GM18498 (cell line): ENCODE results near the gene CD300LG.
"Not testable (repeated sequence)": the region's sequence is repeated elsewhere in the genome, so short reads cannot be mapped to it uniquely, and the experiment has no call there.

Experiments
- ATAC-seq: cut with Tn5 transposase; IDR thresholded peaks from one replicate; pipeline ENCODE4 v1.9.1; 2021; ENCODE audit warnings: mild to moderate bottlenecking, moderate library complexity; ENCODE audit not compliant: unreplicated experiment

The CD300LG gene

GRCh38 chr17:43877451-43878155 is 30.6 kb downstream of the CD300LG start:
- ATAC-seq: no peak

- no peak for ATAC-seq
These were observed 31.5 kb downstream of the CD300LG start for GRCh38 chr17:43878260-43879175.

GRCh38 chr17:43879723-43880419 is 32.9 kb downstream of the CD300LG start:
- no peak for ATAC-seq

- ATAC-seq: no peak
These were observed 33.5 kb downstream of the CD300LG start for GRCh38 chr17:43880420-43880991.

- ATAC-seq: no peak
These were observed 34.2 kb downstream of the CD300LG start for GRCh38 chr17:43881181-43881580.

- no peak for ATAC-seq
These were observed 35.0 kb downstream of the CD300LG start for GRCh38 chr17:43881758-43882505.

GRCh38 chr17:43882761-43883415 is 35.9 kb downstream of the CD300LG start:
- ATAC-seq: no peak

- ATAC-seq: no peak
These were observed 41.6 kb downstream of the CD300LG start for GRCh38 chr17:43888548-43888947.

- no peak for ATAC-seq
These were observed 43.3 kb downstream of the CD300LG start for GRCh38 chr17:43890240-43890639.

- ATAC-seq: no peak
These were observed 45.1 kb downstream of the CD300LG start for GRCh38 chr17:43891851-43892646.

GRCh38 chr17:43892647-43892952 is 45.6 kb downstream of the CD300LG start:
- ATAC-seq: no peak

GRCh38 chr17:43894494-43894893 is 47.5 kb downstream of the CD300LG start:
- not testable (repeated sequence) for ATAC-seq

GRCh38 chr17:43897831-43898230 is 50.9 kb downstream of the CD300LG start:
- no peak for ATAC-seq

- no peak for ATAC-seq
These were observed 51.5 kb downstream of the CD300LG start for GRCh38 chr17:43898446-43898845.

GRCh38 chr17:43900183-43900857 is 53.3 kb downstream of the CD300LG start:
- ATAC-seq: peak; percentile 85

- no peak for ATAC-seq
These were observed 54.1 kb downstream of the CD300LG start for GRCh38 chr17:43900858-43901754.

- ATAC-seq: no peak
These were observed 55.0 kb downstream of the CD300LG start for GRCh38 chr17:43901861-43902589.
